NT2/D1 (cell line): ENCODE data around the gene FRMD5.

ENCODE experiments used
- DNase-seq: peaks from one replicate; pipeline ENCODE4 v3.0.0-alpha.2; 2011; ENCODE audit warnings: low read depth, low spot score
- H3K27me3 ChIP-seq: 2 replicates; pipeline ENCODE4 v1.6.0; 2011; ENCODE audit warnings: mild to moderate bottlenecking; ENCODE audit not compliant: insufficient read length, insufficient read depth
- H3K36me3 ChIP-seq: 2 replicates; pipeline ENCODE4 v1.6.1; 2011; ENCODE audit warnings: mild to moderate bottlenecking, low read length, mixed read lengths; ENCODE audit not compliant: insufficient read depth, insufficient read length
- H3K4me1 ChIP-seq: 2 replicates; pipeline ENCODE4 v1.5.1; 2011; ENCODE audit not compliant: insufficient read depth, insufficient read length
- H3K4me3 ChIP-seq: 2 replicates; pipeline ENCODE4 v1.5.1; 2011; ENCODE audit warnings: low read depth; ENCODE audit not compliant: insufficient read length
- H3K9ac ChIP-seq: 2 replicates; pipeline ENCODE4 v1.6.0; 2011; ENCODE audit warnings: low read depth; ENCODE audit not compliant: insufficient read length
- H3K9me3 ChIP-seq: 2 replicates; pipeline ENCODE4 v1.5.1; 2011; ENCODE audit warnings: mild to moderate bottlenecking, low read length; ENCODE audit not compliant: insufficient read depth
- SUZ12 ChIP-seq: IDR thresholded peaks from 2 replicates; pipeline ENCODE4 v1.6.1; 2011; ENCODE audit not compliant: insufficient read length, insufficient read depth; ENCODE audit errors: extremely low read depth
- YY1 ChIP-seq: IDR thresholded peaks from 2 replicates; pipeline ENCODE4 v1.6.1; 2011; ENCODE audit not compliant: insufficient read length, insufficient read depth
- ZNF274 ChIP-seq: IDR thresholded peaks from 2 replicates; pipeline ENCODE4 v1.6.1; 2011; ENCODE audit warnings: mild to moderate bottlenecking, low read depth, low read length

Gene FRMD5

DNA sequence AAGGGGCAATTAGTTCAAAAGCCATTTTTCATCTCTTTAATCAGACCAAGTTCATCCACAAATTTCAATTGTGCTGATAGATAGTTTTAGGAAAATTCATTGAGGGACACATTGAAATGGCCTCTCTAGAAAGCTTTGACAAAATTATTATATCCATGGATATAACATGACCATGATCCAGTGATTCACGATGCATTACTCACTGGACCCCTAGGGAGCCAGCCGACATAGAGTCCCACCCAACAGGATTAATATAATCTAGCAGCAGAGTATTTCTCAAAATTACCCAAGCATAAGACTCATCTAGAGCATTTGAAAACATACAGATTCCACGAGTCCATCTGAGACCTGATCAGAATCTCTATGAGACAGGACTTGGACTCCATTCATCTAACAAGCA, 100.3 kb downstream of the FRMD5 start:
- Histone ChIP-seq H3K9me3 (no peaks in the 10 kb centered on the region), H3K4me3 (no peak overlapping the region), H3K36me3 (no peaks in the 10 kb centered on the region), H3K4me1 (no peaks in the 10 kb centered on the region), H3K9ac (no peak overlapping the region), H3K27me3 (no peaks in the 10 kb centered on the region)
- DNase-seq, result no peak
- TF ChIP-seq SUZ12, result no peak
- no peak for TF ChIP-seq ZNF274
- no peak for TF ChIP-seq YY1

- no peak overlapping the region for H3K9ac ChIP-seq
- H3K4me3 ChIP-seq, result no peak overlapping the region
- no peaks in the 10 kb centered on the region for H3K27me3 ChIP-seq
- TF ChIP-seq YY1, result no peak
- TF ChIP-seq ZNF274, result no peak
- no peak for TF ChIP-seq SUZ12
- H3K36me3 ChIP-seq, result no peaks in the 10 kb centered on the region
- DNase-seq, result no peak
- H3K9me3 ChIP-seq, result no peaks in the 10 kb centered on the region
- no peaks in the 10 kb centered on the region for H3K4me1 ChIP-seq
These were observed 101.2 kb downstream of the FRMD5 start for GRCh38 chr15:44093836-44094235.

DNA sequence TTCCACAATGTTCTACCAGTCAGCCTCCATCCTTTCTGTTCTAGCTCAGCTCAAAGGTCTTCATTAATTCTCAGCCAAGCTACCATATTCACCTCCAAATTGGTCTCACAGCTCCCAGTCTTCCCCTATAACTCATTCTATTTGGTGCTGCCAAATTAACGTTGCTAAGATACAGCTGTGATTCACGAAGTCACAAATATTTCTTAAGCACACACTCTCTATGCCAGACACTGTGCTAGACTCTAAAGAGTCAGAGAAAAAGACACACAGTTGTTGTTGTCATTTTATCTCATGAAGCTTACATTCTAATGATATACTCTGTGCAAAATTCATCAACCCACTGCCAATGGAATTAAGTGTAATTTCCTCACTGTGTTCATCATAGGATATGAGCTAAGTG, 102.8 kb downstream of the FRMD5 start:
- Histone ChIP-seq H3K4me1 (no peaks in the 10 kb centered on the region), H3K9ac (no peak overlapping the region), H3K4me3 (no peak overlapping the region), H3K36me3 (no peaks in the 10 kb centered on the region), H3K9me3 (no peaks in the 10 kb centered on the region), H3K27me3 (no peaks in the 10 kb centered on the region)
- no peak for TF ChIP-seq ZNF274
- no peak for TF ChIP-seq YY1
- TF ChIP-seq SUZ12, result no peak
- no peak for DNase-seq

GRCh38 chr15:44087578-44088465, 107.2 kb downstream of the FRMD5 start:
- Histone ChIP-seq H3K4me1 (no peaks in the 10 kb centered on the region), H3K9me3 (no peaks in the 10 kb centered on the region), H3K27me3 (no peaks in the 10 kb centered on the region), H3K9ac (no peak overlapping the region), H3K36me3 (no peaks in the 10 kb centered on the region), H3K4me3 (no peak overlapping the region)
- TF ChIP-seq YY1 (no peak), ZNF274 (no peak), SUZ12 (no peak)
- no peak for DNase-seq

GRCh38 chr15:44084770-44085169, 110.3 kb downstream of the FRMD5 start:
- no peak for TF ChIP-seq YY1
- Histone ChIP-seq H3K36me3 (no peaks in the 10 kb centered on the region), H3K4me3 (no peak overlapping the region), H3K9ac (no peak overlapping the region), H3K4me1 (no peaks in the 10 kb centered on the region), H3K9me3 (no peaks in the 10 kb centered on the region), H3K27me3 (no peaks in the 10 kb centered on the region)
- no peak for DNase-seq

- no peak for TF ChIP-seq YY1
- TF ChIP-seq ZNF274, result no peak
- TF ChIP-seq SUZ12, result no peak
- no peaks in the 10 kb centered on the region for H3K36me3 ChIP-seq
- H3K27me3 ChIP-seq, result no peaks in the 10 kb centered on the region
- no peak overlapping the region for H3K9ac ChIP-seq
- no peaks in the 10 kb centered on the region for H3K4me1 ChIP-seq
- DNase-seq, result no peak
- no peaks in the 10 kb centered on the region for H3K9me3 ChIP-seq
- H3K4me3 ChIP-seq, result no peak overlapping the region
These were observed 110.9 kb downstream of the FRMD5 start for GRCh38 chr15:44084171-44084570.

DNA sequence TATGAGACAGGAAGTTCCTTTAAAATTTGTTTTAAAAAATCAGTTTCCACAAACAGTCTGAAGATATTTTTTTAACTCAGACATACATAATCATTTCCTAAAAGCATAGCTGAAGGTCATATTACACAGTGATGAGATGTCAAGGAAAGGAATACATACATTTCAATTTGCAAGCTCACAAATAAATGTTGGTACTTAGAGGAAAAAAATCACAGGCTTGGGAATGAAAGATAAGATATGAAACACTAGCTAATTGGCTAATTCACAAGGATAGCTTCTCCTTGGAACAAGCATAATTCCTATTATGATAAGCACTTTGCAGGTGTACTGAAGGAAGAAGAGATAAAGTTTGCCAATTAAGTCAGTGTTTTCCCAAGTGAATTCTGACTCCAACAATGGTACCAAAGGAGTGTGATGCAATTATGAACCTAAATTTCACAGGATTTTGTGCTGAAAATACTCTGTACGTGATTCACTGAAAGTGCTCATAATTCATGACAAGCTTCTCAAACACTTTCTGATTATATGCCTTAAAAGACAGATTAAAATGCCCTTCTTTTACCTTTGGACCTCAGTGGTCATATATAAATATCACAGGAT, 112.4 kb downstream of the FRMD5 start:
- no peaks in the 10 kb centered on the region for H3K36me3 ChIP-seq
- H3K9ac ChIP-seq, result no peak overlapping the region
- no peak overlapping the region for H3K4me3 ChIP-seq
- H3K4me1 ChIP-seq, result no peaks in the 10 kb centered on the region
- no peaks in the 10 kb centered on the region for H3K27me3 ChIP-seq
- H3K9me3 ChIP-seq, result no peaks in the 10 kb centered on the region
- no peak for TF ChIP-seq ZNF274
- no peak for TF ChIP-seq YY1
- no peak for TF ChIP-seq SUZ12
- DNase-seq, result no peak
